ENCODE measurements around the gene MROH7.

MROH7 gene

DNA sequence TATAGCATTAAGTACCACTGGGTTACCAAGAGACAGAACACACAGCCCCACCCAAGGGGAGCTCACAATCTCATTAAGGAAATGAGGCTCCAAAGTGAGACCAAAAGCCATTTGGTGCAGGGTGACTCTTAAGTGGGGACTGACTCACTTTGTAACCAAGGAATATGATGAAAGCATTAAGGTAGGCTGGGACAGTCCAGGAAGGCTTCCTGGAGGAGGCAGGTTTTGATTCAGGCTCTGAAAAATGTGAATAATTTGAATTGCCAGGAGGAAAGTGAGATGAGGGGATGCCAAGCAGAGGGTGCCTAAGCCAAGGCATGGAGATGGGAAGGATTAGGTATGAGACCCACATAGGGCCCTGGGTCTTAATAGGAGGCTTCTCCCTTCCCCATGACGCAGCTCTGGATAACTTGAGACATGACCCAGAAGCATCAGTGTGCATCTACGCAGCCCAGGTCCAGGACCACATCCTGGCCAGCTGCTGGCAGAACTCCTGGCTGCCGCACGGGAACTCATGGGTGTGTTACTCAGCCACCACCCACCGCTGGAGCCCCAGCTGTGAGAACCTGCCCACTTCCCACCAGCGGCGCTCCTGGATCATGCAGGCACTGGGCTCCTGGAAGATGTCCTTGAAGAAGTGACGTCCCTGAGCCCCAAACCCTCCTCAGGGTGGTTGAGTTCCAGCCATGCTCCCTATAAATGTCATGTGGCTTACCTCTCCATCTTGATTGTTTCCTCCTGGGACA, 68.1 kb downstream of the MROH7 start:
- in situ Hi-C loops (cut with MboI; ENCODE audit: low pct_unique_long_range_greater_than_20kb, low sequenced_read_pairs, unreplicated experiment), result no loop called here
- DNase-seq (ENCODE audit: low spot score), result no peak
- TF ChIP-seq, protein P1, sequence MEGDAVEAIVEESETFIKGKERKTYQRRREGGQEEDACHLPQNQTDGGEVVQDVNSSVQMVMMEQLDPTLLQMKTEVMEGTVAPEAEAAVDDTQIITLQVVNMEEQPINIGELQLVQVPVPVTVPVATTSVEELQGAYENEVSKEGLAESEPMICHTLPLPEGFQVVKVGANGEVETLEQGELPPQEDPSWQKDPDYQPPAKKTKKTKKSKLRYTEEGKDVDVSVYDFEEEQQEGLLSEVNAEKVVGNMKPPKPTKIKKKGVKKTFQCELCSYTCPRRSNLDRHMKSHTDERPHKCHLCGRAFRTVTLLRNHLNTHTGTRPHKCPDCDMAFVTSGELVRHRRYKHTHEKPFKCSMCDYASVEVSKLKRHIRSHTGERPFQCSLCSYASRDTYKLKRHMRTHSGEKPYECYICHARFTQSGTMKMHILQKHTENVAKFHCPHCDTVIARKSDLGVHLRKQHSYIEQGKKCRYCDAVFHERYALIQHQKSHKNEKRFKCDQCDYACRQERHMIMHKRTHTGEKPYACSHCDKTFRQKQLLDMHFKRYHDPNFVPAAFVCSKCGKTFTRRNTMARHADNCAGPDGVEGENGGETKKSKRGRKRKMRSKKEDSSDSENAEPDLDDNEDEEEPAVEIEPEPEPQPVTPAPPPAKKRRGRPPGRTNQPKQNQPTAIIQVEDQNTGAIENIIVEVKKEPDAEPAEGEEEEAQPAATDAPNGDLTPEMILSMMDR (IDR thresholded peaks at IDR 0.05; ENCODE audit: extremely low read depth, insufficient read depth, missing control alignments), result no peak

DNA sequence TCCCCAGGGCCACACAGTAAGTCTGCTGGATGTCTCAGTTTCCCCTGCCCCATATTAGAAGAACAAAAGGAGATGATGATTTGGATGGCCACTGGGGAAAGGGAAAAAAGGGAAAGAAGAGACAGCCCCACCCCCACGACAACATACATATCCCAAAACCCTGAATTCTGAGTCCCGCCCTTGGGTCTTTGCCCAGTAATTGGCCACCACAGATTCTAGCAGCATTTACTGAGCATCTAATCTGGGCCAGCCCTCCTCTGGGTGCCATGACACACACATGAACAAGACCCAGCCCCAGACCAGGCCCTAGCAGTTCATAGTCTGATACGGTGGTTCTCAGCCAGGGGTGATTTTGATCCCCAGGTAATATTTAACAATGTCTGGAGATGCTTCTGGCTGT, 68.8 kb downstream of the MROH7 start:
- DNase-seq (ENCODE audit: low spot score), result no peak
- in situ Hi-C loops (cut with MboI; ENCODE audit: low pct_unique_long_range_greater_than_20kb, low sequenced_read_pairs, unreplicated experiment), result no loop called here
- TF ChIP-seq, protein P1 (IDR thresholded peaks at IDR 0.05; ENCODE audit: extremely low read depth, insufficient read depth, missing control alignments), result no peak

- DNase-seq (ENCODE audit: low spot score), result no peak
- TF ChIP-seq, protein P1 (IDR thresholded peaks at IDR 0.05; ENCODE audit: extremely low read depth, insufficient read depth, missing control alignments), result no peak
- in situ Hi-C loops (cut with MboI; ENCODE audit: low pct_unique_long_range_greater_than_20kb, low sequenced_read_pairs, unreplicated experiment), result no loop called here
Measured at GRCh38 chr1:54710841-54711240, 69.3 kb downstream of the MROH7 start.

- in situ Hi-C loops (cut with MboI; ENCODE audit: low pct_unique_long_range_greater_than_20kb, low sequenced_read_pairs, unreplicated experiment), result no loop called here
- TF ChIP-seq, protein P1 (IDR thresholded peaks at IDR 0.05; ENCODE audit: extremely low read depth, insufficient read depth, missing control alignments), result no peak
Measured at GRCh38 chr1:54711536-54711935, 70.0 kb downstream of the MROH7 start.

GRCh38 chr1:54714881-54715492, 73.4 kb downstream of the MROH7 start:
- TF ChIP-seq, protein P1 (IDR thresholded peaks at IDR 0.05; ENCODE audit: extremely low read depth, insufficient read depth, missing control alignments), result no peak
- in situ Hi-C loops (cut with MboI; ENCODE audit: low pct_unique_long_range_greater_than_20kb, low sequenced_read_pairs, unreplicated experiment), result no loop called here
- no peak for DNase-seq (ENCODE audit: low spot score)

More at GRCh38 chr1:54711536-54711935, 70.0 kb downstream of the MROH7 start:
- DNase-seq (ENCODE audit: low spot score), result no peak

GRCh38 chr1:54715493-54716298, 74.1 kb downstream of the MROH7 start, which contains the start of gene TTC4:
TSS of gene TTC4 (plus strand) at chr1:54715861. CDS start at chr1:54715909, 48 bp downstream.
- DNase-seq (ENCODE audit: low spot score), result peak; percentile 93
- in situ Hi-C loops (cut with MboI; ENCODE audit: low pct_unique_long_range_greater_than_20kb, low sequenced_read_pairs, unreplicated experiment), result no loop called here
- TF ChIP-seq, protein P1 (IDR thresholded peaks at IDR 0.05; ENCODE audit: extremely low read depth, insufficient read depth, missing control alignments), result no peak
